HEK293 (cell line): ENCODE results near the gene TBC1D16.

ENCODE experiments used
- BCL11A ChIP-seq: fragments of 450-650 bp; formaldehyde crosslinking; IDR thresholded peaks from 2 replicates; pipeline ENCODE4 v1.5.1; 2016; ENCODE audit warnings: low read depth, missing biosample characterization, missing genetic modification characterization
- BCL11B ChIP-seq: fragments of 450-650 bp; formaldehyde crosslinking; IDR thresholded peaks from 2 replicates; pipeline ENCODE4 v1.5.1; 2016; ENCODE audit warnings: low read depth, missing biosample characterization, missing genetic modification characterization
- GLI2 ChIP-seq: fragments of 450-650 bp; formaldehyde crosslinking; IDR thresholded peaks from 2 replicates; pipeline ENCODE4; 2017; ENCODE audit warnings: missing biosample characterization, missing genetic modification characterization, low read depth, borderline replicate concordance
- KLF8 ChIP-seq: fragments of 450-650 bp; formaldehyde crosslinking; IDR thresholded peaks from 2 replicates; pipeline ENCODE4 v1.5.1; 2016; ENCODE audit warnings: missing biosample characterization, missing genetic modification characterization
- SP2 ChIP-seq: fragments of 450-650 bp; formaldehyde crosslinking; IDR thresholded peaks from 2 replicates; pipeline ENCODE4 v1.5.1; 2016; ENCODE audit warnings: missing biosample characterization, missing genetic modification characterization
- TCF7L2 ChIP-seq: IDR thresholded peaks from 2 replicates; pipeline ENCODE4 v1.6.1; 2011; ENCODE audit warnings: low read depth, mild to moderate bottlenecking, inconsistent platforms, low read length, moderate library complexity, borderline replicate concordance
- ZBTB20 ChIP-seq: fragments of 450-650 bp; formaldehyde crosslinking; IDR thresholded peaks from 2 replicates; pipeline ENCODE4 v1.5.1; 2016; ENCODE audit warnings: missing biosample characterization, missing genetic modification characterization
- ZFP37 ChIP-seq: fragments of 450-650 bp; formaldehyde crosslinking; IDR thresholded peaks from 2 replicates; pipeline ENCODE4 v1.5.1; 2016; ENCODE audit warnings: missing biosample characterization, missing genetic modification characterization
- ZNF112 ChIP-seq: fragments of 450-650 bp; formaldehyde crosslinking; IDR thresholded peaks from 2 replicates; pipeline ENCODE4 v1.5.0; 2017; ENCODE audit warnings: missing biosample characterization, missing genetic modification characterization
- ZNF155 ChIP-seq: fragments of 450-650 bp; formaldehyde crosslinking; IDR thresholded peaks from 2 replicates; pipeline ENCODE4 v1.5.1; 2016; ENCODE audit warnings: missing biosample characterization, missing genetic modification characterization
- ZNF16 ChIP-seq: fragments of 450-650 bp; formaldehyde crosslinking; IDR thresholded peaks from 2 replicates; pipeline ENCODE4 v1.5.1; 2016; ENCODE audit warnings: low read depth, missing biosample characterization, missing genetic modification characterization
- ZNF175 ChIP-seq: fragments of 450-650 bp; formaldehyde crosslinking; IDR thresholded peaks from 2 replicates; pipeline ENCODE4 v1.5.1; 2016; ENCODE audit warnings: missing biosample characterization, missing genetic modification characterization
- ZNF311 ChIP-seq: fragments of 450-650 bp; formaldehyde crosslinking; IDR thresholded peaks from 2 replicates; pipeline ENCODE4 v1.5.1; 2017; ENCODE audit warnings: missing biosample characterization, missing genetic modification characterization, borderline replicate concordance
- ZNF335 ChIP-seq: fragments of 450-650 bp; formaldehyde crosslinking; conservative IDR thresholded peaks from 2 replicates; pipeline ENCODE4 v1.5.1; 2016; ENCODE audit warnings: missing biosample characterization, missing genetic modification characterization
- ZNF426 ChIP-seq: fragments of 450-650 bp; formaldehyde crosslinking; IDR thresholded peaks from 2 replicates; pipeline ENCODE4 v1.5.1; 2017; ENCODE audit warnings: missing biosample characterization, missing genetic modification characterization, mild to moderate bottlenecking, inconsistent platforms, moderate library complexity
- ZNF510 ChIP-seq: fragments of 450-650 bp; formaldehyde crosslinking; IDR thresholded peaks from 2 replicates; pipeline ENCODE4 v1.5.1; 2018; ENCODE audit warnings: mild to moderate bottlenecking, missing genetic modification characterization, missing biosample characterization; ENCODE audit not compliant: insufficient replicate concordance
- ZNF521 ChIP-seq: fragments of 450-650 bp; formaldehyde crosslinking; IDR thresholded peaks from 2 replicates; pipeline ENCODE4 v1.5.1; 2017; ENCODE audit warnings: missing biosample characterization, mild to moderate bottlenecking, missing genetic modification characterization
- ZNF624 ChIP-seq: fragments of 450-650 bp; formaldehyde crosslinking; IDR thresholded peaks from 2 replicates; pipeline ENCODE4 v1.5.1; 2017; ENCODE audit warnings: missing biosample characterization, missing genetic modification characterization
- ZNF626 ChIP-seq: fragments of 450-650 bp; sonication (Bioruptor Pico); formaldehyde crosslinking; IDR thresholded peaks from 2 replicates; pipeline ENCODE4 v1.5.1; 2018; ENCODE audit warnings: missing biosample characterization, missing genetic modification characterization, inconsistent platforms
- ZNF629 ChIP-seq: fragments of 450-650 bp; formaldehyde crosslinking; IDR thresholded peaks from 2 replicates; pipeline ENCODE4 v1.5.1; 2017; ENCODE audit warnings: missing biosample characterization, missing genetic modification characterization
- ZNF658 ChIP-seq: fragments of 450-650 bp; formaldehyde crosslinking; IDR thresholded peaks from 2 replicates; pipeline ENCODE4; 2016; ENCODE audit warnings: missing biosample characterization, missing genetic modification characterization
- ZNF707 ChIP-seq: fragments of 450-650 bp; formaldehyde crosslinking; IDR thresholded peaks from 2 replicates; pipeline ENCODE4 v1.5.1; 2016; ENCODE audit warnings: missing biosample characterization, missing genetic modification characterization
- ZNF792 ChIP-seq: fragments of 450-650 bp; formaldehyde crosslinking; IDR thresholded peaks from 2 replicates; pipeline ENCODE4 v1.5.1; 2016; ENCODE audit warnings: missing biosample characterization, missing genetic modification characterization
- TF ChIP-seq, protein P1 (sequence below): fragments of 450-650 bp; formaldehyde crosslinking; IDR thresholded peaks from 2 replicates; pipeline ENCODE4 v1.5.1; 2016; ENCODE audit warnings: missing biosample characterization, missing genetic modification characterization
- TF ChIP-seq, protein P2 (sequence below): fragments of 450-650 bp; formaldehyde crosslinking; IDR thresholded peaks from 2 replicates; pipeline ENCODE4 v1.5.1; 2016; ENCODE audit warnings: missing biosample characterization, missing genetic modification characterization
- TF ChIP-seq, protein P3 (sequence below): fragments of 450-650 bp; formaldehyde crosslinking; IDR thresholded peaks from 2 replicates; pipeline ENCODE4 v1.5.1; 2016; ENCODE audit warnings: missing biosample characterization, missing genetic modification characterization
- TF ChIP-seq, protein P4 (sequence below): fragments of 450-650 bp; formaldehyde crosslinking; IDR thresholded peaks from 2 replicates; pipeline ENCODE4 v1.5.1; 2017; ENCODE audit warnings: missing biosample characterization, missing genetic modification characterization
- TF ChIP-seq, protein P5 (sequence below): fragments of 450-650 bp; formaldehyde crosslinking; IDR thresholded peaks from 2 replicates; pipeline ENCODE4 v1.5.1; 2016; ENCODE audit warnings: missing biosample characterization, missing genetic modification characterization
- TF ChIP-seq, protein P6 (sequence below): fragments of 450-650 bp; formaldehyde crosslinking; IDR thresholded peaks from 2 replicates; pipeline ENCODE4 v1.5.1; 2016; ENCODE audit warnings: missing biosample characterization, missing genetic modification characterization
- TF ChIP-seq, protein P7 (sequence below): fragments of 450-650 bp; formaldehyde crosslinking; IDR thresholded peaks from 2 replicates; pipeline ENCODE4 v1.5.1; 2016; ENCODE audit warnings: missing biosample characterization, missing genetic modification characterization

The TBC1D16 gene

DNA sequence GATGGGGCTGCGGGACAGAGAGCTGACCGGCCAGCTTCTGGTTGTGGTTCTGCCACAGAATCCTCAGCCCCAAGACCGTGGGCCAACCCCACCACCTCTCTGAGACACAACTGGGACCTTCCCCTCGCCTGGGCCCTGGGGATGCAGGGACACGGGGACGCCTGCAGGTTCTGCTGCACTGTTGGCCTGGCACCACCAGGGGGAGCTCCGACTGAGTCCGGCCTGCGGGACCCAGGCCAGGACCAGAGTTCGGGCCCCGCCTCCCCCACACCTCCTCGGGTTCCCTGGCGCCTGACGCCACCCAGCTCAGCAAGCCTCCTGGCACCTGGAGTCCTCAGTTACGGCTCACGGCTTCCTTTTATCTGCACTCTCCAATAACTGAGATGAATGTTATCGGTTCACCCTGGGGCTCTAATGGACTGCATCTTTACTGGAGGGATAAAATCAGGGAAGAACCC is 27.3 kb downstream of the TBC1D16 start (continued):
- TF ChIP-seq ZNF112, result no peak
- TF ChIP-seq, protein P1, sequence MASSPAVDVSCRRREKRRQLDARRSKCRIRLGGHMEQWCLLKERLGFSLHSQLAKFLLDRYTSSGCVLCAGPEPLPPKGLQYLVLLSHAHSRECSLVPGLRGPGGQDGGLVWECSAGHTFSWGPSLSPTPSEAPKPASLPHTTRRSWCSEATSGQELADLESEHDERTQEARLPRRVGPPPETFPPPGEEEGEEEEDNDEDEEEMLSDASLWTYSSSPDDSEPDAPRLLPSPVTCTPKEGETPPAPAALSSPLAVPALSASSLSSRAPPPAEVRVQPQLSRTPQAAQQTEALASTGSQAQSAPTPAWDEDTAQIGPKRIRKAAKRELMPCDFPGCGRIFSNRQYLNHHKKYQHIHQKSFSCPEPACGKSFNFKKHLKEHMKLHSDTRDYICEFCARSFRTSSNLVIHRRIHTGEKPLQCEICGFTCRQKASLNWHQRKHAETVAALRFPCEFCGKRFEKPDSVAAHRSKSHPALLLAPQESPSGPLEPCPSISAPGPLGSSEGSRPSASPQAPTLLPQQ (tag by site-specific recombination), result no peak; the same call in none of the 2 replicates
- TF ChIP-seq ZNF510 (tag by site-specific recombination), result no peak
- TF ChIP-seq ZFP37 (tag by site-specific recombination), result no peak
- TF ChIP-seq, protein P2, sequence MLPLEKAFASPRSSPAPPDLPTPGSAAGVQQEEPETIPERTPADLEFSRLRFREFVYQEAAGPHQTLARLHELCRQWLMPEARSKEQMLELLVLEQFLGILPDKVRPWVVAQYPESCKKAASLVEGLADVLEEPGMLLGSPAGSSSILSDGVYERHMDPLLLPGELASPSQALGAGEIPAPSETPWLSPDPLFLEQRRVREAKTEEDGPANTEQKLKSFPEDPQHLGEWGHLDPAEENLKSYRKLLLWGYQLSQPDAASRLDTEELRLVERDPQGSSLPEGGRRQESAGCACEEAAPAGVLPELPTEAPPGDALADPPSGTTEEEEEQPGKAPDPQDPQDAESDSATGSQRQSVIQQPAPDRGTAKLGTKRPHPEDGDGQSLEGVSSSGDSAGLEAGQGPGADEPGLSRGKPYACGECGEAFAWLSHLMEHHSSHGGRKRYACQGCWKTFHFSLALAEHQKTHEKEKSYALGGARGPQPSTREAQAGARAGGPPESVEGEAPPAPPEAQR (tag by site-specific recombination), result no peak
- TF ChIP-seq, protein P3, sequence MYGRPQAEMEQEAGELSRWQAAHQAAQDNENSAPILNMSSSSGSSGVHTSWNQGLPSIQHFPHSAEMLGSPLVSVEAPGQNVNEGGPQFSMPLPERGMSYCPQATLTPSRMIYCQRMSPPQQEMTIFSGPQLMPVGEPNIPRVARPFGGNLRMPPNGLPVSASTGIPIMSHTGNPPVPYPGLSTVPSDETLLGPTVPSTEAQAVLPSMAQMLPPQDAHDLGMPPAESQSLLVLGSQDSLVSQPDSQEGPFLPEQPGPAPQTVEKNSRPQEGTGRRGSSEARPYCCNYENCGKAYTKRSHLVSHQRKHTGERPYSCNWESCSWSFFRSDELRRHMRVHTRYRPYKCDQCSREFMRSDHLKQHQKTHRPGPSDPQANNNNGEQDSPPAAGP (tag by site-specific recombination), result peak; percentile 60; the same call in 1 of the 2 replicates
- peak; percentile 87 for TF ChIP-seq BCL11B
- peak; percentile 15; the same call in 1 of the 2 replicates for TF ChIP-seq SP2 (tag by site-specific recombination)
- TF ChIP-seq ZNF626 (tag by site-specific recombination), result no peak
- TF ChIP-seq ZNF155 (tag by site-specific recombination), result no peak
- TF ChIP-seq, protein P4, sequence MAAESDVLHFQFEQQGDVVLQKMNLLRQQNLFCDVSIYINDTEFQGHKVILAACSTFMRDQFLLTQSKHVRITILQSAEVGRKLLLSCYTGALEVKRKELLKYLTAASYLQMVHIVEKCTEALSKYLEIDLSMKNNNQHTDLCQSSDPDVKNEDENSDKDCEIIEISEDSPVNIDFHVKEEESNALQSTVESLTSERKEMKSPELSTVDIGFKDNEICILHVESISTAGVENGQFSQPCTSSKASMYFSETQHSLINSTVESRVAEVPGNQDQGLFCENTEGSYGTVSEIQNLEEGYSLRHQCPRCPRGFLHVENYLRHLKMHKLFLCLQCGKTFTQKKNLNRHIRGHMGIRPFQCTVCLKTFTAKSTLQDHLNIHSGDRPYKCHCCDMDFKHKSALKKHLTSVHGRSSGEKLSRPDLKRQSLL (tag by site-specific recombination), result no peak
- TF ChIP-seq TCF7L2, result 0 out of 2 replicates have a peak, but pooled peaks have one; percentile 41
- TF ChIP-seq ZNF707, result no peak
- TF ChIP-seq ZNF335 (tag by site-specific recombination), result peak; percentile 21; the same call in 1 of the 2 replicates
- no peak for TF ChIP-seq ZNF658 (tag by site-specific recombination)
- no peak for TF ChIP-seq GLI2
- TF ChIP-seq, protein P5, sequence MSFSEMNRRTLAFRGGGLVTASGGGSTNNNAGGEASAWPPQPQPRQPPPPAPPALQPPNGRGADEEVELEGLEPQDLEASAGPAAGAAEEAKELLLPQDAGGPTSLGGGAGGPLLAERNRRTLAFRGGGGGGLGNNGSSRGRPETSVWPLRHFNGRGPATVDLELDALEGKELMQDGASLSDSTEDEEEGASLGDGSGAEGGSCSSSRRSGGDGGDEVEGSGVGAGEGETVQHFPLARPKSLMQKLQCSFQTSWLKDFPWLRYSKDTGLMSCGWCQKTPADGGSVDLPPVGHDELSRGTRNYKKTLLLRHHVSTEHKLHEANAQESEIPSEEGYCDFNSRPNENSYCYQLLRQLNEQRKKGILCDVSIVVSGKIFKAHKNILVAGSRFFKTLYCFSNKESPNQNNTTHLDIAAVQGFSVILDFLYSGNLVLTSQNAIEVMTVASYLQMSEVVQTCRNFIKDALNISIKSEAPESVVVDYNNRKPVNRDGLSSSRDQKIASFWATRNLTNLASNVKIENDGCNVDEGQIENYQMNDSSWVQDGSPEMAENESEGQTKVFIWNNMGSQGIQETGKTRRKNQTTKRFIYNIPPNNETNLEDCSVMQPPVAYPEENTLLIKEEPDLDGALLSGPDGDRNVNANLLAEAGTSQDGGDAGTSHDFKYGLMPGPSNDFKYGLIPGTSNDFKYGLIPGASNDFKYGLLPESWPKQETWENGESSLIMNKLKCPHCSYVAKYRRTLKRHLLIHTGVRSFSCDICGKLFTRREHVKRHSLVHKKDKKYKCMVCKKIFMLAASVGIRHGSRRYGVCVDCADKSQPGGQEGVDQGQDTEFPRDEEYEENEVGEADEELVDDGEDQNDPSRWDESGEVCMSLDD, result no peak
- TF ChIP-seq ZNF521 (tag by site-specific recombination), result no peak
- no peak for TF ChIP-seq ZNF175 (tag by site-specific recombination)
- TF ChIP-seq ZNF624 (tag by site-specific recombination), result no peak
- TF ChIP-seq ZNF311 (tag by site-specific recombination), result no peak
- TF ChIP-seq ZNF792 (tag by site-specific recombination), result no peak
- TF ChIP-seq KLF8 (tag by site-specific recombination), result peak; percentile 64; the same call in 1 of the 2 replicates
- TF ChIP-seq ZNF426 (tag by site-specific recombination), result no peak
- TF ChIP-seq ZNF16, result no peak
- TF ChIP-seq, protein P6, sequence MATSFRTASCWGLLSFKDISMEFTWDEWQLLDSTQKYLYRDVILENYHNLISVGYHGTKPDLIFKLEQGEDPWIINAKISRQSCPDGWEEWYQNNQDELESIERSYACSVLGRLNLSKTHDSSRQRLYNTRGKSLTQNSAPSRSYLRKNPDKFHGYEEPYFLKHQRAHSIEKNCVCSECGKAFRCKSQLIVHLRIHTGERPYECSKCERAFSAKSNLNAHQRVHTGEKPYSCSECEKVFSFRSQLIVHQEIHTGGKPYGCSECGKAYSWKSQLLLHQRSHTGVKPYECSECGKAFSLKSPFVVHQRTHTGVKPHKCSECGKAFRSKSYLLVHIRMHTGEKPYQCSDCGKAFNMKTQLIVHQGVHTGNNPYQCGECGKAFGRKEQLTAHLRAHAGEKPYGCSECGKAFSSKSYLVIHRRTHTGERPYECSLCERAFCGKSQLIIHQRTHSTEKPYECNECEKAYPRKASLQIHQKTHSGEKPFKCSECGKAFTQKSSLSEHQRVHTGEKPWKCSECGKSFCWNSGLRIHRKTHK (tag by site-specific recombination), result no peak
- peak; percentile 49; the same call in 1 of the 2 replicates for TF ChIP-seq ZNF629 (tag by site-specific recombination)
- TF ChIP-seq BCL11A, result no peak; the same call in 1 of the 2 replicates
- TF ChIP-seq, protein P7, sequence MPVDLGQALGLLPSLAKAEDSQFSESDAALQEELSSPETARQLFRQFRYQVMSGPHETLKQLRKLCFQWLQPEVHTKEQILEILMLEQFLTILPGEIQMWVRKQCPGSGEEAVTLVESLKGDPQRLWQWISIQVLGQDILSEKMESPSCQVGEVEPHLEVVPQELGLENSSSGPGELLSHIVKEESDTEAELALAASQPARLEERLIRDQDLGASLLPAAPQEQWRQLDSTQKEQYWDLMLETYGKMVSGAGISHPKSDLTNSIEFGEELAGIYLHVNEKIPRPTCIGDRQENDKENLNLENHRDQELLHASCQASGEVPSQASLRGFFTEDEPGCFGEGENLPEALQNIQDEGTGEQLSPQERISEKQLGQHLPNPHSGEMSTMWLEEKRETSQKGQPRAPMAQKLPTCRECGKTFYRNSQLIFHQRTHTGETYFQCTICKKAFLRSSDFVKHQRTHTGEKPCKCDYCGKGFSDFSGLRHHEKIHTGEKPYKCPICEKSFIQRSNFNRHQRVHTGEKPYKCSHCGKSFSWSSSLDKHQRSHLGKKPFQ (tag by site-specific recombination), result no peak
- TF ChIP-seq ZBTB20 (tag by site-specific recombination), result no peak
